Endothelial cell of umbilical vein (primary cell): ENCODE results near the gene GSTCD. TPM values are rescaled to one million over a fixed set of nuclear protein-coding genes. Genes with fewer than 3 reads are reported as not detected.

Experiments
- BruUV-seq: library from RNA; stranded (reverse); fragments of 400-500 nt; replicated peaks from 2 replicates; lab custom pipeline; 2021; lab: Mats Ljungman, UMichigan
- CTCF ChIA-PET: fragments of 300-600, 350-600 bp; sonication (Branson Sonifier 250); formaldehyde crosslinking; loops from one replicate; lab custom pipeline; 2021; ENCODE audit warnings: antibody characterized with exemption, inconsistent platforms; lab: Charles Lee
- POLR2A ChIA-PET: fragments of 300-600, 350-600 bp; sonication (Branson Sonifier 250); formaldehyde crosslinking; loops from one replicate; lab custom pipeline; 2021; ENCODE audit warnings: antibody characterized with exemption, inconsistent platforms; lab: Charles Lee
- DNase-seq: peaks from one replicate; pipeline ENCODE4 v3.0.0-alpha.2; 2011; ENCODE audit warnings: low read depth, low spot score
- FAIRE-seq: peaks from 2 replicates; lab custom pipeline; 2011; peaks lifted over from hg19 to GRCh38; lab: Jason Lieb, UNC
- H2AFZ ChIP-seq: 2 replicates; pipeline ENCODE4 v1.6.0; 2012; ENCODE audit warnings: low read depth, low read length, control low read depth, inconsistent platforms
- H3K27ac ChIP-seq: 2 replicates; pipeline ENCODE4 v1.5.1; 2011; ENCODE audit warnings: low read depth, mild to moderate bottlenecking, control low read depth, low read length, moderate library complexity; ENCODE audit not compliant: insufficient read depth
- H3K27me3 ChIP-seq, 2 experiments: 2 replicates each; pipeline versions ENCODE4 v1.6.0 to v1.6.1; 2011; ENCODE audit warnings: low read length in 2 of 2, mixed read lengths in 1 of 2; ENCODE audit not compliant: control insufficient read depth in 2 of 2, insufficient read depth in 2 of 2
- H3K36me3 ChIP-seq, 2 experiments: 2 replicates in 1 of 2; 3 replicates in 1 of 2; pipeline ENCODE4 v1.5.1; 2011; ENCODE audit warnings: low read length in 2 of 2, mild to moderate bottlenecking in 1 of 2, moderate library complexity in 1 of 2; ENCODE audit not compliant: control insufficient read depth in 2 of 2, insufficient read depth in 2 of 2; ENCODE audit errors: extremely low read depth in 1 of 2
- H3K4me1 ChIP-seq: 3 replicates; pipeline ENCODE4 v1.5.1; 2011; ENCODE audit warnings: mild to moderate bottlenecking, low read length; ENCODE audit not compliant: control insufficient read depth, insufficient read depth; ENCODE audit errors: extremely low read depth
- H3K4me2 ChIP-seq: 2 replicates; pipeline ENCODE4 v1.6.1; 2011; ENCODE audit warnings: low read length, control low read depth, mixed read lengths; ENCODE audit not compliant: insufficient read depth
- H3K4me3 ChIP-seq, 3 experiments: fragments of 200-600 bp in 1 of 3; sonication (generic), shearing (Covaris generic) in 1 of 3; replicated peaks in 1 of 3; 2 replicates each; pipeline ENCODE4 v1.5.1; 2011 to 2016; ENCODE audit warnings: control low read depth in 3 of 3, low read length in 3 of 3, mild to moderate bottlenecking in 2 of 3, inconsistent platforms in 1 of 3, low read depth in 1 of 3, moderate library complexity in 1 of 3; ENCODE audit not compliant: insufficient read depth in 1 of 3
- H3K79me2 ChIP-seq: 2 replicates; pipeline ENCODE4 v1.6.0; 2012; ENCODE audit warnings: low read length, inconsistent platforms; ENCODE audit not compliant: control insufficient read depth, insufficient read depth
- H3K9ac ChIP-seq: replicated peaks from 2 replicates; pipeline ENCODE3; 2011; ENCODE audit warnings: low read length, control low read depth; ENCODE audit not compliant: insufficient read depth; ENCODE audit errors: extremely low read depth
- H3K9me1 ChIP-seq: replicated peaks from 3 replicates; pipeline ENCODE4 v1.6.0; 2011; ENCODE audit warnings: mild to moderate bottlenecking, low read length; ENCODE audit not compliant: control insufficient read depth, insufficient read depth; ENCODE audit errors: extremely low read depth
- H3K9me3 ChIP-seq: replicated peaks from 2 replicates; pipeline ENCODE4 v1.5.1; 2012; ENCODE audit warnings: low read length, inconsistent platforms; ENCODE audit not compliant: control insufficient read depth, insufficient read depth
- H4K20me1 ChIP-seq: replicated peaks from 2 replicates; pipeline ENCODE3; 2011; ENCODE audit warnings: mild to moderate bottlenecking, low read length; ENCODE audit not compliant: control insufficient read depth, insufficient read depth; ENCODE audit errors: extremely low read depth
- EZH2 ChIP-seq: IDR thresholded peaks from 2 replicates; pipeline ENCODE4 v1.6.1; 2012; ENCODE audit warnings: borderline replicate concordance, low read depth, mild to moderate bottlenecking, moderate library complexity, low read length, inconsistent platforms; ENCODE audit not compliant: severe bottlenecking
- FOS ChIP-seq: IDR thresholded peaks from 2 replicates; pipeline ENCODE4 v1.6.1; 2011; ENCODE audit warnings: mild to moderate bottlenecking, low read length, moderate library complexity, borderline replicate concordance; ENCODE audit not compliant: insufficient read depth
- GATA2 ChIP-seq: IDR thresholded peaks from 2 replicates; pipeline ENCODE4 v1.7.0; 2011; ENCODE audit warnings: low read depth, mild to moderate bottlenecking, moderate library complexity, mixed read lengths, low read length; ENCODE audit not compliant: insufficient read length, insufficient read depth
- JUN ChIP-seq: IDR thresholded peaks from 2 replicates; pipeline ENCODE4 v1.6.1; 2011; ENCODE audit warnings: borderline replicate concordance, low read depth; ENCODE audit not compliant: insufficient read length, insufficient read depth
- MYC ChIP-seq: IDR thresholded peaks from one replicate; pipeline ENCODE4 v1.6.1; 2011; ENCODE audit warnings: mild to moderate bottlenecking, low read depth, low read length
- POLR2A ChIP-seq: IDR thresholded peaks from 2 replicates; pipeline ENCODE4 v1.6.1; 2012; ENCODE audit warnings: low read depth, mild to moderate bottlenecking, control low read depth, low read length
- POLR2AphosphoS5 ChIP-seq: IDR thresholded peaks from 2 replicates; pipeline ENCODE4 v1.6.1; 2012; ENCODE audit warnings: low read depth, mild to moderate bottlenecking, control low read depth, low read length, moderate library complexity; ENCODE audit not compliant: insufficient read depth
- dilution Hi-C: fragments of 300-500 bp; cut with MboI; formaldehyde crosslinking; loops from one replicate; pipeline ENCODE4 v1.15.0; 2019; ENCODE audit warnings: low sequenced_read_pairs; ENCODE audit not compliant: extremely low pct_ligation_motif_present
- intact Hi-C: fragments of 100-400 bp; cut with micrococcal nuclease; formaldehyde crosslinking; loops from one replicate; pipeline ENCODE4 v1.10.0; 2022
- polyA plus RNA-seq, 4 experiments: library from polyadenylated mRNA; depleted of rRNA in 3 of 4; stranded (reverse) in 3 of 4; unstranded in 1 of 4; fragments of >200 nt; gene quantifications; 2 replicates each; pipeline versions ENCODE4 v1.2.1 to v1.2.3, GENCODE V29; 2011 to 2012; ENCODE audit warnings: missing spikeins in 1 of 4
- total RNA-seq: library from RNA; stranded (reverse); gene quantifications from 2 replicates; pipeline ENCODE4 v1.2.3, GENCODE V29; 2021
- TF ChIP-seq, protein P1 (sequence below): IDR thresholded peaks from 2 replicates; pipeline ENCODE4 v1.6.1; 2011; ENCODE audit not compliant: insufficient read depth, insufficient read length
- TF ChIP-seq, protein P2 (sequence below), 2 donors: IDR thresholded peaks; 1 replicate in 1 of 2; 2 replicates in 1 of 2; pipeline ENCODE4 v1.5.1; 2011; ENCODE audit warnings: low read length in 2 of 2, mild to moderate bottlenecking in 2 of 2, moderate library complexity in 2 of 2, control low read depth in 1 of 2, inconsistent platforms in 1 of 2, low read depth in 1 of 2; ENCODE audit not compliant: insufficient read depth in 1 of 2; ENCODE audit errors: extremely low read depth in 1 of 2

GSTCD gene
- total and polyA plus RNA-seq, 2 donors (not counting 3 experiments of a cell fraction or from before 2014, with no cell fraction given), result 3.3 to 11.3 TPM

DNA sequence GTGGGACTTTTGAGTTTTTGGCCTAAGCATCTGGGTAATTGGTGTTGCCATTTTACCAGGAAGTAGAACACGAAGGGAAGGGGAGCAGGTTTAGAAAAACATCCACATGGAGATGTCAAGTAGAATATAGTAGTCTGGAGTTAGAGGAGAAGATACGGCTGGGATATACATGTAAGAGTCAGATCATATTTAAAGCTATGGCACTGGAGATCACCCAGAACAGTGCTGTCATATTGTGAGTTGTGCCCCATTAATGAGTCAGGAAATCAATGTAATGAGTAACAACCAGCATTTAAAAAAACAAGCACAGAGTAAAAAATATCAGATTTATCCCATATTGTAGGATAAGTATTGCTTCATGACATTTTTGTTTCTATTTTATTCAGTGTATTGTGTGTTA is 4.2 kb downstream of the GSTCD start:
- TF ChIP-seq, protein P1, sequence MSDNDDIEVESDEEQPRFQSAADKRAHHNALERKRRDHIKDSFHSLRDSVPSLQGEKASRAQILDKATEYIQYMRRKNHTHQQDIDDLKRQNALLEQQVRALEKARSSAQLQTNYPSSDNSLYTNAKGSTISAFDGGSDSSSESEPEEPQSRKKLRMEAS, result no peak
- TF ChIP-seq, protein P2, sequence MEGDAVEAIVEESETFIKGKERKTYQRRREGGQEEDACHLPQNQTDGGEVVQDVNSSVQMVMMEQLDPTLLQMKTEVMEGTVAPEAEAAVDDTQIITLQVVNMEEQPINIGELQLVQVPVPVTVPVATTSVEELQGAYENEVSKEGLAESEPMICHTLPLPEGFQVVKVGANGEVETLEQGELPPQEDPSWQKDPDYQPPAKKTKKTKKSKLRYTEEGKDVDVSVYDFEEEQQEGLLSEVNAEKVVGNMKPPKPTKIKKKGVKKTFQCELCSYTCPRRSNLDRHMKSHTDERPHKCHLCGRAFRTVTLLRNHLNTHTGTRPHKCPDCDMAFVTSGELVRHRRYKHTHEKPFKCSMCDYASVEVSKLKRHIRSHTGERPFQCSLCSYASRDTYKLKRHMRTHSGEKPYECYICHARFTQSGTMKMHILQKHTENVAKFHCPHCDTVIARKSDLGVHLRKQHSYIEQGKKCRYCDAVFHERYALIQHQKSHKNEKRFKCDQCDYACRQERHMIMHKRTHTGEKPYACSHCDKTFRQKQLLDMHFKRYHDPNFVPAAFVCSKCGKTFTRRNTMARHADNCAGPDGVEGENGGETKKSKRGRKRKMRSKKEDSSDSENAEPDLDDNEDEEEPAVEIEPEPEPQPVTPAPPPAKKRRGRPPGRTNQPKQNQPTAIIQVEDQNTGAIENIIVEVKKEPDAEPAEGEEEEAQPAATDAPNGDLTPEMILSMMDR (IDR thresholded peaks at IDR 0.05; ENCODE audit: extremely low read depth in 1 of 2, insufficient read depth in 1 of 2, low read depth in 1 of 2, low read length in 2 of 2), result no peak
- no peak for TF ChIP-seq JUN
- TF ChIP-seq EZH2, result no peak
- TF ChIP-seq MYC, result no peak
- TF ChIP-seq POLR2A, result no peak
- TF ChIP-seq POLR2AphosphoS5, result no peak
- TF ChIP-seq GATA2, result no peak
- no peak for TF ChIP-seq FOS
- Histone ChIP-seq H3K27me3 (no peaks in the 10 kb centered on the region), H3K4me3 (no peak overlapping the region), H2AFZ (peak overlapping the region; percentile 27), H4K20me1 (no peaks in the 10 kb centered on the region), H3K9ac (no peak overlapping the region), H3K4me1 (peaks cover 11% of the 10 kb centered on the region), H3K79me2 (peaks cover 23% of the 10 kb centered on the region), H3K36me3 (no peaks in the 10 kb centered on the region), H3K4me2 (no peak overlapping the region), H3K9me3 (no peaks in the 10 kb centered on the region), H3K27ac (no peak overlapping the region), H3K9me1 (no peaks in the 10 kb centered on the region)
- DNase-seq, result no peak
- dilution Hi-C loops, result no loop called here
- no peak for FAIRE-seq
- CTCF ChIA-PET, result interaction anchor here (1.4 to 4.0 kb wide), 2 partner anchors 14 to 192 kb away, joined by 3 to 10 read pairs; no protein-coding TSS in a partner anchor
- POLR2A ChIA-PET, result no interaction called here
- no TSS peak for BruUV-seq
- intact Hi-C loops, result loop anchor here (10.0 kb wide), 1 partner anchor 352 kb away; no protein-coding TSS in a partner anchor
